WTC11 (cell line): Measurements from ENCODE around the gene ANK2. TPM values are rescaled to one million over a fixed set of nuclear protein-coding genes. Genes with fewer than 3 reads are reported as not detected.

Source experiments
- ATAC-seq: fragments of 200-7000 bp; cut with Tn5 transposase; 2 replicates; pipeline ENCODE4 v1.10.0; 2021; ENCODE audit warnings: mild to moderate bottlenecking, moderate library complexity
- CTCF ChIA-PET: fragments of 300-600 bp; sonication (Branson Sonifier 250); formaldehyde crosslinking; loops from one replicate; lab custom pipeline; 2021; ENCODE audit warnings: antibody characterized with exemption; lab: Charles Lee
- POLR2A ChIA-PET: fragments of 350-600 bp; sonication (Branson Sonifier 250); formaldehyde crosslinking; loops from one replicate; lab custom pipeline; 2021; ENCODE audit warnings: antibody characterized with exemption; lab: Charles Lee
- DNase-seq: peaks from one replicate; pipeline ENCODE4 v3.0.0; 2021; ENCODE audit warnings: low spot score
- H3K27ac Mint-ChIP-seq: 2 replicates; pipeline ENCODE4 v1.8.0; 2021; ENCODE audit warnings: mixed read lengths
- H3K27me3 Mint-ChIP-seq: 2 replicates; pipeline ENCODE4 v1.8.0; 2021; ENCODE audit warnings: low read depth, mild to moderate bottlenecking, moderate library complexity, mixed read lengths
- H3K36me3 Mint-ChIP-seq: 2 replicates; pipeline ENCODE4 v1.8.0; 2021; ENCODE audit warnings: mixed read lengths
- H3K4me1 Mint-ChIP-seq: 2 replicates; pipeline ENCODE4 v1.8.0; 2022; ENCODE audit warnings: mixed read lengths
- H3K4me3 Mint-ChIP-seq: 2 replicates; pipeline ENCODE4 v1.8.0; 2021; ENCODE audit warnings: mild to moderate bottlenecking, moderate library complexity, mixed read lengths
- H3K9me3 Mint-ChIP-seq: 2 replicates; pipeline ENCODE4 v1.8.0; 2021; ENCODE audit warnings: mixed read lengths
- ATF2 ChIP-seq: sonication (generic); formaldehyde crosslinking; IDR thresholded peaks from 2 replicates; pipeline ENCODE4 v1.8.1; 2022; ENCODE audit warnings: low read depth, missing genetic modification reagents, borderline replicate concordance
- CREB1 ChIP-seq: sonication (generic); formaldehyde crosslinking; IDR thresholded peaks from 2 replicates; pipeline ENCODE4 v1.8.0; 2023; ENCODE audit warnings: mild to moderate bottlenecking, missing genetic modification reagents
- FOXJ3 ChIP-seq: sonication (generic); formaldehyde crosslinking; IDR thresholded peaks from 2 replicates; pipeline ENCODE4 v1.9.0; 2021; ENCODE audit warnings: missing genetic modification reagents, mild to moderate bottlenecking, borderline replicate concordance
- HMGA2 ChIP-seq: fragments of 250-450 bp; sonication (Bioruptor Pico); IDR thresholded peaks from 2 replicates; pipeline ENCODE4 v1.4.0; 2021; ENCODE audit warnings: mild to moderate bottlenecking, moderate library complexity
- NR2C2 ChIP-seq: sonication (generic); formaldehyde crosslinking; IDR thresholded peaks from 2 replicates; pipeline ENCODE4 v1.8.0; 2022; ENCODE audit warnings: mild to moderate bottlenecking, missing genetic modification reagents
- SP1 ChIP-seq: sonication (generic); formaldehyde crosslinking; conservative IDR thresholded peaks from 2 replicates; pipeline ENCODE4 v1.8.1; 2022; ENCODE audit warnings: missing genetic modification reagents
- ZMAT4 ChIP-seq: fragments of 250-450 bp; sonication (Bioruptor Pico); IDR thresholded peaks from 2 replicates; pipeline ENCODE4 v1.9.0; 2021; ENCODE audit warnings: mild to moderate bottlenecking
- ZNF219 ChIP-seq: sonication (generic); formaldehyde crosslinking; IDR thresholded peaks from 2 replicates; pipeline ENCODE4 v1.8.0; 2023; ENCODE audit warnings: missing genetic modification reagents, mild to moderate bottlenecking, borderline replicate concordance
- ZNF232 ChIP-seq: sonication (generic); formaldehyde crosslinking; IDR thresholded peaks from 2 replicates; pipeline ENCODE4 v1.8.0; 2022; ENCODE audit warnings: mild to moderate bottlenecking, missing genetic modification reagents
- ZNF425 ChIP-seq: fragments of 250-450 bp; sonication (Bioruptor Pico); conservative IDR thresholded peaks from 2 replicates; pipeline ENCODE4 v1.9.0; 2021; ENCODE audit warnings: mild to moderate bottlenecking
- ZNF532 ChIP-seq: fragments of 250-450 bp; sonication (Bioruptor Pico); IDR thresholded peaks from 2 replicates; pipeline ENCODE4 v1.9.0; 2021; ENCODE audit warnings: mild to moderate bottlenecking, borderline replicate concordance
- total RNA-seq: library from RNA; stranded (reverse); gene quantifications from 3 replicates; pipeline ENCODE4 v1.2.3, GENCODE V29; 2021
- TF ChIP-seq, protein P1 (sequence below): sonication (generic); formaldehyde crosslinking; IDR thresholded peaks from 2 replicates; pipeline ENCODE4 v1.8.1; 2023; ENCODE audit warnings: mild to moderate bottlenecking, moderate library complexity, missing genetic modification reagents
- TF ChIP-seq, protein P2 (sequence below): sonication (generic); formaldehyde crosslinking; IDR thresholded peaks from 2 replicates; pipeline ENCODE4 v1.8.0; 2022; ENCODE audit warnings: mild to moderate bottlenecking, missing genetic modification reagents

The ANK2 gene
- total RNA-seq, 1 experiment from 2014 or later: 27.9 TPM

DNA sequence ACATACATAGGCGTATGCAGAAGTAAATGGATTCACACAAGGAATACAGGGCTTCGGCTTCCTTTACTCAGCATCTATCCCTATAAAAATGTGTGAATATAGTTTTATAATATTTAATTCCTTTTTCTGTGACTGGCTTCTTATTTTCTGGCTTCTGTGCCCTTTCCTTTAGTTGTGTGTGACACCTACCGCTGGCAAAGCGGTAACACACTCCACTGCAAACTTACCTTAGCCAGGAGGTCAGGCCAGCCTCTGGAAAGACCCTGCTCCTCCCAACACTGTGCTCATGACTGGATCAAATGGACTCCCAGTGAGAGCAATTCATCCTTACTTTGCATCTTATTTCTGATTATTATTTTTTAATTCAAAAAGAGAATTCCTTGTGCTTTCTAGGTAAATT, 244.2 kb downstream of the ANK2 start (continued):
- TF ChIP-seq ZNF425 (CRISPR knock-in tag) (no peak), ZNF232 (CRISPR knock-in tag) (no peak), ZMAT4 (CRISPR knock-in tag) (no peak), SP1 (CRISPR knock-in tag) (no peak), HMGA2 (CRISPR knock-in tag) (no peak), CREB1 (CRISPR knock-in tag) (no peak), FOXJ3 (CRISPR knock-in tag) (no peak)
- TF ChIP-seq, protein P1, sequence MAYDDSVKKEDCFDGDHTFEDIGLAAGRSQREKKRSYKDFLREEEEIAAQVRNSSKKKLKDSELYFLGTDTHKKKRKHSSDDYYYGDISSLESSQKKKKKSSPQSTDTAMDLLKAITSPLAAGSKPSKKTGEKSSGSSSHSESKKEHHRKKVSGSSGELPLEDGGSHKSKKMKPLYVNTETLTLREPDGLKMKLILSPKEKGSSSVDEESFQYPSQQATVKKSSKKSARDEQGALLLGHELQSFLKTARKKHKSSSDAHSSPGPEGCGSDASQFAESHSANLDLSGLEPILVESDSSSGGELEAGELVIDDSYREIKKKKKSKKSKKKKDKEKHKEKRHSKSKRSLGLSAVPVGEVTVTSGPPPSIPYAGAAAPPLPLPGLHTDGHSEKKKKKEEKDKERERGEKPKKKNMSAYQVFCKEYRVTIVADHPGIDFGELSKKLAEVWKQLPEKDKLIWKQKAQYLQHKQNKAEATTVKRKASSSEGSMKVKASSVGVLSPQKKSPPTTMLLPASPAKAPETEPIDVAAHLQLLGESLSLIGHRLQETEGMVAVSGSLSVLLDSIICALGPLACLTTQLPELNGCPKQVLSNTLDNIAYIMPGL: no peak

DNA sequence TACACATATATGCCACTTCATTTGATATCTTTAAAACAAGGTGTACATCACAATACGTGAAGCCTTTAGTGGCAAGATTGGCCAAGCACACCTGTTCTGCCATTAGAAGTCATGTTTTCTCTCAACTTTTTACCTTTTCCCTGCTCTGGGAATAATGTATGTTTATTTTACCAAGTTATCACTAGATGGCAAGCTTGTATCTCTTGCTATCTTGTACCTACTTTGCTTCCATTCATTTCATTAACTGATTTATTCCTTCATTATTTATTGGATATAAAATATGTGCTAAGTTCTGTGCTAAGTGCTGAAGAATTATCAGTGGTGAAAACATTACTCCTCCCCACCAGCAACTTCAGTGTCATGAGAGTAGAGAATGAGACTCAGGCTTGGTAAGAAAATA, 245.5 kb downstream of the ANK2 start:
- DNase-seq: no peak
- no peak for ATAC-seq
- TF ChIP-seq ZNF219: no peak
- TF ChIP-seq, protein P2, sequence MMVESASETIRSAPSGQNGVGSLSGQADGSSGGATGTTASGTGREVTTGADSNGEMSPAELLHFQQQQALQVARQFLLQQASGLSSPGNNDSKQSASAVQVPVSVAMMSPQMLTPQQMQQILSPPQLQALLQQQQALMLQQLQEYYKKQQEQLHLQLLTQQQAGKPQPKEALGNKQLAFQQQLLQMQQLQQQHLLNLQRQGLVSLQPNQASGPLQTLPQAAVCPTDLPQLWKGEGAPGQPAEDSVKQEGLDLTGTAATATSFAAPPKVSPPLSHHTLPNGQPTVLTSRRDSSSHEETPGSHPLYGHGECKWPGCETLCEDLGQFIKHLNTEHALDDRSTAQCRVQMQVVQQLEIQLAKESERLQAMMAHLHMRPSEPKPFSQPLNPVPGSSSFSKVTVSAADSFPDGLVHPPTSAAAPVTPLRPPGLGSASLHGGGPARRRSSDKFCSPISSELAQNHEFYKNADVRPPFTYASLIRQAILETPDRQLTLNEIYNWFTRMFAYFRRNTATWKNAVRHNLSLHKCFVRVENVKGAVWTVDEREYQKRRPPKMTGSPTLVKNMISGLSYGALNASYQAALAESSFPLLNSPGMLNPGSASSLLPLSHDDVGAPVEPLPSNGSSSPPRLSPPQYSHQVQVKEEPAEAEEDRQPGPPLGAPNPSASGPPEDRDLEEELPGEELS (CRISPR knock-in tag): no peak
- TF ChIP-seq ZNF532: no peak
- no peak for TF ChIP-seq NR2C2
- TF ChIP-seq ATF2 (CRISPR knock-in tag): no peak
- TF ChIP-seq, all 79 proteins: peak for 0
- CTCF ChIA-PET: interaction anchor here (0.5 kb wide), 1 partner anchor 73 kb away, joined by 3 read pairs; no protein-coding TSS in a partner anchor
- Mint-ChIP-seq H3K9me3 (no peaks in the 10 kb centered on the region), H3K36me3 (no peaks in the 10 kb centered on the region), H3K4me1 (peaks cover 56% of the 10 kb centered on the region), H3K4me3 (no peak overlapping the region), H3K27ac (no peak overlapping the region), H3K27me3 (no peaks in the 10 kb centered on the region)
- POLR2A ChIA-PET: no interaction called here
